ENCODE results near the gene LLGL2. TPM values are rescaled to one million over a fixed set of nuclear protein-coding genes. Genes with fewer than 3 reads are reported as not detected.

Gene LLGL2
- total and polyA plus RNA-seq, 9 donors: 0.20 to 45.4 (median 15.1) TPM

- Histone ChIP-seq H3K4me1 (ENCODE audit: insufficient read depth) (peaks cover 4% of the 10 kb centered on the region), H3K27me3 (no peaks in the 10 kb centered on the region), H3K27ac (no peak overlapping the region), H3K9me3 (no peaks in the 10 kb centered on the region), H3K36me3 (no peaks in the 10 kb centered on the region), H3K4me3 (no peak overlapping the region)
- 84 to 87% (median 87%) methylated on average over 7 of the region's 7 CpGs for WGBS, 3 donors
- intact Hi-C loops (cut with DNase I): loop anchor here (5.0 to 10.0 kb wide), 5 partner anchors 48 to 160 kb away; partner anchors contain the start of genes CASKIN2 (in 1 of the 4), LLGL2 (in 1 of the 4) and TSEN54 (in 1 of the 4)
- no peak for DNase-seq
- TF ChIP-seq EP300 (IDR thresholded peaks at IDR 0.05): no peak
- TF ChIP-seq POLR2A (IDR thresholded peaks at IDR 0.05): no peak
- TF ChIP-seq CTCF (IDR thresholded peaks at IDR 0.05): no peak
Measured at GRCh38 chr17:75584849-75585175, 59.3 kb downstream of the LLGL2 start.

GRCh38 chr17:75587675-75588595 is 62.4 kb downstream of the LLGL2 start, which contains the start of gene MYO15B:
Gene MYO15B (plus strand): TSS chr17:75587800. CDS start chr17:75588058, 258 bp downstream.
- peaks cover 6% of the 10 kb centered on the region for H3K4me1 ChIP-seq (ENCODE audit: insufficient read depth)
- no peaks in the 10 kb centered on the region for H3K36me3 ChIP-seq
- peak; percentile 64 to 85 (median 74) for DNase-seq
- intact Hi-C loops (cut with DNase I): loop anchor here (1.0 to 10.0 kb wide), 6 partner anchors 61 to 163 kb away; partner anchors contain the start of genes CASKIN2 (in 2 of the 4), LLGL2 (in 1 of the 4) and TSEN54 (in 1 of the 4)
- no peaks in the 10 kb centered on the region for H3K27me3 ChIP-seq
- H3K9me3 ChIP-seq: no peaks in the 10 kb centered on the region
- TF ChIP-seq POLR2A (IDR thresholded peaks at IDR 0.05): peak; percentile 15
- no peak for TF ChIP-seq EP300 (IDR thresholded peaks at IDR 0.05)
- TF ChIP-seq CTCF (IDR thresholded peaks at IDR 0.05): peak in 2 of 3 donors; percentile 57 to 60
- peak within 1 kb of the TSS; percentile 74 for H3K4me3 ChIP-seq
- WGBS, 3 donors: 1 to 10% (median 4%) methylated on average over 14 to 82 of the region's 82 CpGs
- H3K27ac ChIP-seq: peak within 1 kb of the TSS; percentile 93 to 98

GRCh38 chr17:75588596-75589011 is 63.1 kb downstream of the LLGL2 start:
- H3K4me3 ChIP-seq: peak overlapping the region; percentile 74
- whole genome bisulfite sequencing, 3 donors: 1 to 10% (median 4%) methylated on average over 2 to 49 of the region's 49 CpGs
- intact Hi-C loops (cut with DNase I): loop anchor here (1.0 to 10.0 kb wide), 6 partner anchors 61 to 164 kb away; partner anchors contain the start of genes CASKIN2 (in 2 of the 4), LLGL2 (in 1 of the 4) and TSEN54 (in 1 of the 4)
- DNase-seq: peak in 3 of 5 donors; percentile 62 to 76 (median 65)
- no peak for TF ChIP-seq CTCF (IDR thresholded peaks at IDR 0.05)
- H3K36me3 ChIP-seq: no peaks in the 10 kb centered on the region
- H3K9me3 ChIP-seq: no peaks in the 10 kb centered on the region
- H3K27ac ChIP-seq: peak overlapping the region; percentile 93 to 98
- H3K27me3 ChIP-seq: no peaks in the 10 kb centered on the region
- H3K4me1 ChIP-seq (ENCODE audit: insufficient read depth): peaks cover 6% of the 10 kb centered on the region

GRCh38 chr17:75589012-75589918 is 63.8 kb downstream of the LLGL2 start:
- Histone ChIP-seq H3K4me3 (peak overlapping the region; percentile 74), H3K27ac (peak overlapping the region; percentile 93 to 98), H3K9me3 (no peaks in the 10 kb centered on the region), H3K27me3 (no peaks in the 10 kb centered on the region), H3K36me3 (no peaks in the 10 kb centered on the region), H3K4me1 (ENCODE audit: insufficient read depth) (peaks cover 6% of the 10 kb centered on the region)
- TF ChIP-seq CTCF (IDR thresholded peaks at IDR 0.05): peak in 2 of 3 donors; percentile 87 to 97
- TF ChIP-seq POLR2A (IDR thresholded peaks at IDR 0.05): peak; percentile 90
- no peak for TF ChIP-seq EP300 (IDR thresholded peaks at IDR 0.05)
- peak; percentile 94 to 99 (median 98) for DNase-seq
- WGBS, 3 donors: 4 to 5% (median 5%) methylated on average over 41 to 100 of the region's 100 CpGs
- intact Hi-C loops (cut with DNase I): loop anchor here (2.0 to 10.0 kb wide), 5 partner anchors 62 to 164 kb away; partner anchors contain the start of genes CASKIN2 (in 1 of the 4), LLGL2 (in 1 of the 4) and TSEN54 (in 1 of the 4)
